Measurements from ENCODE around the gene SLC17A9. TPM values are rescaled to one million over a fixed set of nuclear protein-coding genes. Genes with fewer than 3 reads are reported as not detected.

SLC17A9 gene
- total RNA-seq, 1 donor from 2014 or later, result 3.8 TPM

DNA sequence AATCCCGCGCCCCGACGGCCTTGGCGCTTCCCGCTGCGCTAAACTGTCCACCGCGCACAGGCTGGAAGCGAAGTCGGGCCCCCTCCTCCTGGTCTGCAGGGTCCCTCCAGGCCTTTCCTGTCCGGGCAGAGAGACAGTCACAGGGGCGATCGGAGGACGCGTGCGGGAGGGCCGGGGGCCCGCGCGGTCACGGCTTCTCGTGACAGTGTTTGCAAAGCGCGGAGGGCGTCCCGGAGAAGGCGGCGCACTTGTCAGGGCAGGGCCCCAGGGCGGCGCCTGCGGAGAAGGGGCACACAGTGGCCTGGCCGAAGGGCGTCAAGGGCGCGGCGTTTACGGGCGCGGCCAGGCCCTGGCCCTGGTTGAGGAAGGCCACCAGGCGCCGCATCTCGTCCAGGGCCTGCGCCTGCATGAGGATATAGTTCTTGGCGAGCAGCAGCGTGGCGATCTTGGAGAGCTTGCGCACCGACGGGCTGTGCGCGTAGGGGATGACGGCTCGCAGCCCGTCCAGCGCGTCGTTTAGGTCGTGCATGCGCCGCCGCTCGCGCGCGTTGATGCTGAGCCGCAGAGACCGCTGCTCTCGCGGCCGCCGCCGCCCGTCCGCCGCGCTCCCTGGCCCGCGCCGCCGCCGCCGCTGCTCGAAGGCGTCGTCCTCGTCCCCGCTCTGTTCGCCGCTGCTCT, 53.5 kb downstream of the SLC17A9 start:
- intact Hi-C loops (cut with DNase I), result loop anchor here (5.0 kb wide), 1 partner anchor 104 kb away; no protein-coding TSS in a partner anchor
- no peak for DNase-seq (ENCODE audit: low spot score)

DNA sequence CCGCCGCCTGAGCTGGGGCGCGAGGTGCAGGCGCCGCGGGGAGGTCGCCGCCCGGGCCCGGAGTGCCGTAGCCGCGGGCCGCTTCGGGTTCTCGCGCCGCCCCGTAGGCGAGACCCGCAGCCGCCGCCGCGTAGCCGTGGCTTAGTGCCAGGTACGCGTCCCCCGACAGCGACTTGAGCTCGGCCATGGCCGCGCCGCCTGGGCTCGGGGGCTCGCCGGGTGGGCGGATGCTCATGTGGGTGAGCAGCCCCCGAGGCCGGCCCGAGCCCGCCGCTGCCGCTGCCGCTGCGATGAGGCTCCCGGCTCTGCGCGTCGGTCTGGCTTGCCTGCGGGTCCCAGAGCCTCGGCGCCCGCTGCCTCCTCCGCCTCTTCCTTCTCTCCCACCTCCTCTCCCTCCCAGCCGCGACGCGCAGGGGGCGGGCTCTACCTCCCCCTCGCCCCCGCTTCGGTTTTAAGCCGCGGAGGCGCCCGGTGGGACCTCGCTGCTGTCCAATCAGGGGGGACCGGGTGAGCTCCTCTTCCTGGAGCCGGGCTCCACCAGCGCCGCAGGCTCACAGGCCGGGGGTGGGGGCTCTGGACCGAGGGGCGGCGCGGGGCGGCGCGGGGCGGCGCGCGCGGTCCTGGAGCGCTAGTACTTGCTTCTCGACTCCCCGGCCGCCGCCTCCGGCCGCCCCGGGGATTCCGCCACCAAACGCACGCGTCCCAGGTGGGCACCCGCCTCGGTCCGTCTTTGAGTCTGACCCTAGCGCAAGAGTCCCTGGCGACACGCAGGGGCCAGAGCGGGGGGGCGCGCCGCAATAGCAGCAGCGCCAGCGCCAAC, 54.2 kb downstream of the SLC17A9 start, which contains the start of gene BHLHE23:
Gene BHLHE23, minus strand, starts transcription at position 425 of the 820 bp plus-strand sequence. Its CDS starts 190 bp downstream, at position 235.
- ATAC-seq (no peak), DNase-seq (ENCODE audit: low spot score) (no peak)
- intact Hi-C loops (cut with DNase I), result loop anchor here (5.0 kb wide), 1 partner anchor 104 kb away; no protein-coding TSS in a partner anchor

More for the DNA sequence above, 53.5 kb downstream of the SLC17A9 start:
- ATAC-seq, result no peak

DNA sequence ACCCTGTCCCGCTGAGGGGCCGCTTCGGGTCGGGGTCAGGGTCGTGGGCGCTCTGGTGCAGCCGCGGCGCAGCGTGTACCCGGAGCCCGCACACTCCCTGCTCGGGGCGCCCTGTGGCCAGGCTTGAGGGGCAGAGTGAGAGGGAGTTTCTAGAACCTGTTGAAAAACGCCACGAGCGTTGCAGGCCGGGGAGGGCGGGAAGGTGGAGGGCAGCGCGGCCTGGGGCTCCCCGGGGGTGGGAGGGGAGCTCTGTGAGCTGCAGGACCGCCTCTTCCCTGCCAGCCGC, 54.8 kb downstream of the SLC17A9 start:
- ATAC-seq, result no peak
- DNase-seq (ENCODE audit: low spot score), result no peak
- intact Hi-C loops (cut with DNase I), result loop anchor here (5.0 kb wide), 1 partner anchor 105 kb away; no protein-coding TSS in a partner anchor

DNA sequence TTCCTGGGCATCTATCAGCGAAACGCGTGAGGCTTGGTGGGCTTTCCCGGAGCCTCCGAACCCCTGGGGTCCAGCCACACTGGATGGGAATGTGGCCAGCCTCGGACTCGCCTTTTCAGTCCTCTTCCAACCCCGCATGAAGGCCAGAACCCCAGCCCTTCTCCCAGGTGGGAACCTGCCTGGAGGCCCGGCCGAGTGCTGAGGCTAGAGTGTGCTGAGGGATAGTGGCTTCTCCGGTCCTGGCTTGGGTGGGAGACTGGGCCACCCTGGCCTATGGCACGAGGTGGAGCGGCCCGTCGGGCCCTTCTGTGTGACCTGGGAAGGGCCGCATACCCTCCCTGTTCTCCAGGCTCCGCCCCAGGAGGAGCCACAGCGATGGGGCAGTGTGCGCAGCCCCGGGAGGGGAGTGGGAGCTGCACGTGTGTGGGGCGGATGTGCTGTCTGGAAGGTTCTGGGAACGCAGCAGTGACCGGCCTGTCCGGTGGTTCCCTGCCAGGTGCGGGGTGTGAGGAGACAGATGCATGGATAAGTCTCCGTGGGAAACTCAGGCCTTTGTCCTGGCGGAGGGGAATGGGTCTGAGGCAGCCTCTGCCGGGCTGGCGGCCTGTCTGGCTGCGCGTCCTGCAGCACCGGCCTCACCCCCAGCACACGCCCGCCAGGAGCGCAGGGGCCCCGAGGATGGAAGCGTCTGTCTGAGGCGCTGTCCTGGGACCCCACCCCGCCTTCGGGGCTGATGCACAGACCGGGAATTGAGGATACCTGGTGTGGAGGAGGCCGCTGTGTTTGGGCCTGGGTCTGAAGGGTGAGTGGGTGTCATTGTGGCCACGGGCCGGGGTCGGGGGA, 55.4 kb downstream of the SLC17A9 start:
- DNase-seq (ENCODE audit: low spot score), result no peak
- intact Hi-C loops (cut with DNase I), result loop anchor here (2.0 to 5.0 kb wide), 2 partner anchors 35 to 106 kb away; no protein-coding TSS in a partner anchor
- peak; percentile 25 for ATAC-seq

DNA sequence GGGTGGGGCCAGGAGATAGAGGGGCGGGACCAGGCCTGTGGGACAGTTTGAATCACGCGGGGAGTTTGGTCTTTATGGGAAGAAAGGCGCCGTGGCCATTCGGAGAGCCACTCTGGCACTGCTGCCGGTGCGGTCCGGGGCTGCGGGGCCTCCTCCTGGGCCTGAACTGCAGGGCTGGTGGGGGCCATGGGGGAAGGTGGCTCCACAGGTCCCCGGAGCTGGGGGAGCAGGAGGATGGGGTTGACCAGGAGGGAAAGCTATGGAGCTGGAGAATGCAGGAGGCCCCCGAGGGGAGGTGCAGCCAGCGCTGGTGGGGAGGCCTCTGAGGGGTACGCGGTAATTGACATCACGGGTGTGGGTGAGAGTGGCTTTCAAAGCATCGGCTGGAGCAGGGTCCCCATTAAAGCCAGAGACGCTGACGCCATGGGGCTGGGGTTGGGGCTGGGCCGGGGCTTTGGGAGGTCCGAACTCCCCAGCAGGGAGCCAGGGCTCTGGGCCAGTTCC, 56.1 kb downstream of the SLC17A9 start:
- no peak for ATAC-seq

DNA sequence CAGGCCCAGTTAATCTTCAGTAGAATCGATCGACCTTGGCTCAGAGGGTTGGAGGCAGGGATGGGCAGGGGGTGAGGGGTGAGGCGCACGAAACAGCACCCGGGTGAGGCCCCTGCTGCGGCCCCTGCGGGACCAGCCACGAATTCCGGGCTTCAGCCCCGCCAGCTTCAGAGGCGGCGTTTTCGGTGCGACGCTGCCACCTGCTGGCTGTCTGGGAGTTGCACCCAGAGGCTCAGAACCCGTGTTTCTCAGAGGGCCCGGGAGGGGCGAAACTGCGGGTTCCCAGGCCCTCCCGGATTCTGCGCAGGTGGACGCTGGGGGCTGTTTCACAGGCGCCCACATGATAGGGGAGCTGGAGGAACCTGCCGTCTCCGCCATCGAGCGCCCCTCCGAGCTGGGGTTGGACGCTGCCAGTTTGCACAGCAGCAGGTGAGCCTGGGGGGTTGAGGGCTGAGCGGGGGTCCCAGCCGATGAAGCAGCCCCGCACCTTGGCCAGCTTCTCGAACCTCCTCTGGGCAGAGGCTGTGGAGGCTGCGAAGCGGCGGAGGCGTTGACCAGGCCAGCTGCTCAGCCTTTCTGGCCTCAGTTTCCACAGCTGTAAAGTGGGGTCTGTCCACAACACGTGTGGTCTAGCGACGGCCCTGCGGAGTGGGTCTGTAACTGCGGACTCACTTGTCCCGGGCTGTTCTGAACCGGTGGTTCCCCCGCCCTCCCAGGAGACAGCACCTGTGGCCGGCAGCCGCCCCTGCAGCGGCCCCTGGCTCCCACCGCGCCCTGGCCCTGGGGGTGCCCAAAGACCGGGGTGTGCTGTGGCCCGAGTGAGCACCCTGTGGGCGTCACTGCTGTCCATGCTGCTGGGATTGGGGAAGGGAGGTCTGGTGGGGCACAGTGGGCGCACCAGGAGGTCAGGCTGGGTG, 56.8 kb downstream of the SLC17A9 start:
- peak; percentile 92 for ATAC-seq
- intact Hi-C loops (cut with DNase I), result loop anchor here (2.0 to 5.0 kb wide), 2 partner anchors 37 to 107 kb away; no protein-coding TSS in a partner anchor
- peak; percentile 87 for DNase-seq (ENCODE audit: low spot score)

More for the DNA sequence above, 56.1 kb downstream of the SLC17A9 start:
- no peak for DNase-seq (ENCODE audit: low spot score)
- intact Hi-C loops (cut with DNase I), result loop anchor here (2.0 to 5.0 kb wide), 2 partner anchors 36 to 106 kb away; no protein-coding TSS in a partner anchor

DNA sequence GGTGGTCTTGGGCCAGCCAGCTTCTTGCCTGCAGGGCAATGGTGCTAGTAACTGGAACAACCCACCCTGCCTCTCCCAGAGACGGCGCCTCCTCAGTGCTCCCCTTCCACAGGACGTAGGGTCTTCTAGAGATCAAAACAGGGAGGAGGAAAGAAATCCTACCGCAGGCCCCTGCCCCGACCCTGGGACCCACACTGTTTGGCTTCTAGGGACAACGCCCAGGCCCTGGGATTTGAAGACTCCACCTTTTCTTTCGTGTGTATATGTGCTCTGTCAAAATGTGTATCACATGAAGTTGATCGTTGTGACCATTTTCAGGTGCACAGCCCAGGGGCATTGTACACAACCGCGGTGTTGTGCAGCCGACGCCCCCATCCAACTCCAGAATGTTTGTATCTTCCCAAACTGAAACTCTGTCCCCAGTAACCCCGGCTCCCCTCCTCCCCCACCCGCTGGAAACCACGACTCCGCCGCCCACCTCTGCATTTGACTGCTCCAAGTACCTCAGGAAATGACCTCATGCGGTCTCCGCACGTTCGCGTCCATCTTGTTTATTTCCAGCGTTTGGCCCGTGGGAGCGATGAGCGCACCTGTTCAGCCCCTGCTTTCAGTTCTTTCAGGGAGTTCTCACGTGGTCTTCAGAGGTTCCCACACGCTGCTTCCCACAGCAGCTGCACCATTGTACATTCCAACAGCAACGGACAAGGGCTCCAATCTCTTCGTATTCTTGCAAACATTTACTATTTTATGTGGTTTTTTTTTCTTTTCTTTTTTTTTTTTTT, 57.7 kb downstream of the SLC17A9 start:
- DNase-seq (ENCODE audit: low spot score), result no peak
- intact Hi-C loops (cut with DNase I), result loop anchor here (2.0 to 5.0 kb wide), 2 partner anchors 37 to 108 kb away; no protein-coding TSS in a partner anchor
- no peak for ATAC-seq

DNA sequence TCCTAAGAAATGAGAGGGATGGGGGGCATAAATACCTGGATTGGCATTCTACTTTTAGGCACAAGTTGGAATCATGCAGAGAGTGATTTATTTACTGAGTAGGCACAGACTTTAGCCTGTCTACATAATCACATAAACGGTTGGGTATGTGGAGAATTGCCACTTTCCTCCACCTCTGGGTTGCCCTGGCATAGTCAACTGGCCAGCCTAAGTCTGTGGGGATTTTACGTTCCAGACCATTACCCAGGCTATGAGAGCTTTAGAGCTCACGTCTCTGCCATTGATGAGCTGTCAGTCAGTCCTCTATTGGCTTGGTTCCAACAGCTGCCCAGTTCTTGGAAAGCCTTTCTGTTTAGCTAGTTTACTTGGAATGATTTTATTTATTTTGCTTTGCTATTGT, 59.3 kb downstream of the SLC17A9 start:
- intact Hi-C loops (cut with DNase I), result no loop called here
- DNase-seq (ENCODE audit: low spot score) (no peak), ATAC-seq (no peak)

DNA sequence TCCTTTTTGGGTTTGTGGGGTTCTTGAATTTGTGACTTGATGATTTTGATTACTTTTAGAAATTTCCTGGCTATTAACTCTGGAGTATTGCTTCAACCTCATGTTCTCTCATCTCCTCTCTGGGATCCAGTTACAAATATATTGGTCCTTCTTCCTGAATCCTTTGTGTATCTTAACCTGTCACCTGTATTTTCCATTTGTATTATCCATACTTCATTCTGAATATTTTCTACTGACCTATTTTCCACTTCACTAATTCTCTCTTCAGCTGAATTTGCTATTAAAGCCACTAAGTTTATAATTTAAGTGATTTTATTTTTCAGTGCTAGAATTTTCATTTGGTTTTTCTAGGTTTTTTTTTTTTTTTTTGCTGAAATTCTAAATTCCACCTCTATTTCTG, 60.7 kb downstream of the SLC17A9 start:
- intact Hi-C loops (cut with DNase I), result no loop called here
- no peak for DNase-seq (ENCODE audit: low spot score)
- no peak for ATAC-seq

DNA sequence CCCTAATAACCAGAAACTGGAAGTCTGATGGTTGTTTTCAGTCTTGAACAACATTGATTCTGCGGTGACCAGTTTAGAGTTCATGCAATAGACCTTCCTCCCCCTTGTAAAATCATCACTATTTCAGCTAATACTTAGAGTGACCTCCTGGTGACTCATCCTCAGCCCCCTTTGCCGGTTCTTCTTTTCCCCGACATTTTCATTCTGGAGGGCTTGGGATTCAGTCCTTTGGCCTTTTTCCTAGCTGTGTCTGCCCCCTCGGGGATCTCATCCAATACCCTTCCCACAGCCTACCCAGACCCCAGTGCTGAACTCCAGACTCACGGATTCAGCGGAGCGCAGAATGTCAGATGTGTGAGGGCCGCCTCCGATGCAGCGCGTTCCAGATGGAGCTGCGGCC, 61.8 kb downstream of the SLC17A9 start:
- intact Hi-C loops (cut with DNase I), result no loop called here
- ATAC-seq (no peak), DNase-seq (ENCODE audit: low spot score) (no peak)

DNA sequence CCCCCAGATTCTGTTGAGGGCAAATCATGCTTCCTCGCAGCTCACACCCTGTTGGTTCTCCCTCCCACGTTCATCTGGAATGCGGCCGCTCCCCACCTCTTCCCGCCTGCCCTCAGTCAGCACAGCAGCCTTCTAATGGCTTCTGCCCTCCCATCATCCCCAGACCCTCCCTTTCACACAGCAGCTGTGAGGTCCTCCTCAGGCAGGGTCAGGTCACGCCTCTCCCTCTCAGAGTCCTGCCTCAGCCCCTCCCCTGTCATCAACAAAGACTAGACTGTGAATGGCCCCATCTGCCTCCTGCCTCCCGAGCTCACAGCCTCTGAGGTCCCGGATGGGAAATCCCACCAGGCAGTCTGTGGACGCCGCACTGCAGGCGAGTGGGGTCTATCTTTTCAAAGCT, 62.2 kb downstream of the SLC17A9 start:
- intact Hi-C loops (cut with DNase I), result no loop called here
- DNase-seq (ENCODE audit: low spot score) (no peak), ATAC-seq (no peak)

DNA sequence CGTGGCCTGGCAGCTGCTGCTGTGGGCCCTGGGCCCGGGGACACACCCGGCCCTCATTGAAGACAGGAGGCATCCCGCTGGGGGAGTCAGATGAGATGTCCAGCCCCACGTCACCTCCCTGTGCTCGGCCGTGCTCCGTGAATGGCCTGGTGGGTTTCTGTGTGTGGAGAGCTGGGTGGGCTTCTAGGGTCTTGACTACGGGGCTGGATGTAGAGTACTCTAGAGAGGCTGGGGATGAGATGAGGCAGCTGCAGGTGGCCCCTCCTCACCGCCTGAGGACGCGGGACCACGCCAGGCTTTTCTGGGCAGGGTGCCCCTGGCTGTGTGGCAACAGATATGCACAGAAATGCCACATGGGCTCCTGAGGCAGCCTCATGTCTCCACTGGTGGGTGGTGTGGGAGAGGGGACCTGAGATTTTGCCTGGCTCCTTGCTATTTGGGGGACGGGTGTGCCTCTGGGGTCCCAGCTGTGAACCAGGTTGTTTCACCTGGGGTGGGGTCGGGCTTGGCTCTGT, 62.7 kb downstream of the SLC17A9 start:
- intact Hi-C loops (cut with DNase I), result no loop called here
- ATAC-seq, result no peak
- no peak for DNase-seq (ENCODE audit: low spot score)

DNA sequence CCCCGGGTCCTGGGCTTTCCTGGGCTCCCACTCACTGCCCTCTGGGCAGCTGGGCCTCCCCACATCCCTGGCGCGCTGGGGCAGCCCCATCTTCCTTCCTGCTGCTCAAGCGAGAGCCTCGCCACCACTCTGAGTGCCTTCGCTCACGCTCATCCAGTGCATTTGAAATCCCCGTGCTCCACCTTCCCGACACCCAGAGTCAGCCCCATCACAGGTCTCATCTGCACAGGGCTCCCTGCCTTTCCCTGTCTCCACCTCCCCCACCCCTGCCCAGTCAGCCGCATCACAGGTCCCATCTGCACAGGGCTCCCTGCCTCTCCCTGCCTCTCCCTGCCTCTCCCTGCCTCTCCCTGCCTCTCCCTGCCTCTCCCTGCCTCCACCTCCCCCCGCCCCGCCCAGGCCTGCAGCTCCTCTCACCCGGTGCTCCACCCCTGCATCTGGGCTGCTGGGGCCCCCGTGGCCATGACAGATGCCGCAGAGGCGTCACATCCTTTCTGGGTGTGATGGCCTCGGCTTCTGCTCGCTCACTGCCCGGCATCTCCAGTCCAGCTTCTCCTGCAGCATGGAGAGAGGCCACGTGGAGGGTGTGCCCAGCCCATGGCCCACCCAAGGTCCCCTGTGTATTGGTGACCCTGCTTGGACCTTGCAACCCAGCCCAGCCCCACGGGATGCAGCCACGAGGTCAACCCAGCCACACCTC, 63.3 kb downstream of the SLC17A9 start:
- intact Hi-C loops (cut with DNase I), result no loop called here
- ATAC-seq (no peak), DNase-seq (ENCODE audit: low spot score) (no peak)

DNA sequence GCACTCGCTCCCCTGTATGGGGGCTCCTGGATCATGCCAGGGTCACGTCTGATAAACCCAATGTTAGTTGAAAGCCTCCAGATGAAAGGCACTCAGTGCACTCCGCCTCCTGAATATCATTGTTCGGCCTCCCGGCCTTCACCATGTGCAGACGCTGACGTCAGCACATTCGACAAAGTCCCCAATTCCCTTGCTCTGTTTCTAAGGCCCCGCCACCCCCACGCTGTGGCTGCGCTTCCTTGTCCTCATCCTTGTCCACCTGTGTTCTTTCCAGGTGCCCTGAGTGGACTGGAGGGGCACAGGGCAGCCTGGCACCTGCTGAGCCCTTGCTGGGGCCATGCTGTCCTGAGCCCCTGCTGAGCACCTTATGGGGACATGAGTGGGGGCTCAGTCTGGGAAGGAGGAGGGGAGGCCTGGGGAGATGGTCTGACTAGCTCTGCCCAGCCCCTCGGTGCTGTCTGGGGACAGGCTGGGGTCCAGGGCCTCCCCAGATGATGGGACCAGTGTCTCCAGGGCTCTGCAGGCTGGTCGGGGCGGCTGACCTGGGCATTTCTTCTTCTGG, 64.1 kb downstream of the SLC17A9 start:
- no peak for DNase-seq (ENCODE audit: low spot score)
- no peak for ATAC-seq
- intact Hi-C loops (cut with DNase I), result no loop called here

DNA sequence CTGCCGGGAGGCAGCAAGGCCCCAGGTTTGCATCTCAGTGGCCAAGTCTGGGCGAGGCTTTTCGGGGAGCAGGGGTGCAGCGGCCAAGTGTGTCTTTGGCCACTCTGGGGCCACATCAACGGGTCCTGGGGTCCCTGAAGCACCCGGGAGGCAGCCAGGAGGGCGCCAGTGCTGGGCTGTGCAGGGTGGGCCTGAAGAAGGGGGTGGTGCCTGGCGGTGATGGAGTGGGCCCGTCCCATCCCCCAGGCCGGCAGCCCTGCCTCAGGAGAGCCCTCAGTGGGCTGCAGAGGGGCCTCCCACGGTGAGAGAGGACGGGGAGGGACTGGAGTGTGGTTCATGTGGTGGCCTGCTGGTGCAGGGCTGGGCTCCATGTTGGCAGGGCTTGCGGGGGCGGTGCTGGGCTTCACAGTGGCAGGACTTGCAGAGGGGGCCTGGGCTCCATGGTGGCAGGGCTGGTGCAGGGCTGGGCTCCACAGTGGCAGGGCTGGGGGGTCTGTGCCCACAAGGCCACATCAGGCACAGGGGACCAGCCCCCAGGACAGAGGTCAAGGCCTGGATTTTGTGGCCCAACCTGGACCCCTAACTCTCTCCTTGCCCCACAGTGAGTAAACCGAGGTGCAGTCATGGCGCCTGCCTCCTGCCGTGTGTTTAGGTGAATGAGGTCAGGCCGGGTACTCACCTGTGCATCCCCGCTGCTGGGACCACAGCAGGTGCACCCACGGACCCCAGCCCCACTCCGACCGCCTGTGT, 64.7 kb downstream of the SLC17A9 start:
- peak; percentile 18 for ATAC-seq
- intact Hi-C loops (cut with DNase I), result no loop called here
- DNase-seq (ENCODE audit: low spot score), result no peak

All from sciatic nerve (tissue), 2 donors.